ENCODE measurements around the gene PRSS2.

PRSS2 gene

DNA sequence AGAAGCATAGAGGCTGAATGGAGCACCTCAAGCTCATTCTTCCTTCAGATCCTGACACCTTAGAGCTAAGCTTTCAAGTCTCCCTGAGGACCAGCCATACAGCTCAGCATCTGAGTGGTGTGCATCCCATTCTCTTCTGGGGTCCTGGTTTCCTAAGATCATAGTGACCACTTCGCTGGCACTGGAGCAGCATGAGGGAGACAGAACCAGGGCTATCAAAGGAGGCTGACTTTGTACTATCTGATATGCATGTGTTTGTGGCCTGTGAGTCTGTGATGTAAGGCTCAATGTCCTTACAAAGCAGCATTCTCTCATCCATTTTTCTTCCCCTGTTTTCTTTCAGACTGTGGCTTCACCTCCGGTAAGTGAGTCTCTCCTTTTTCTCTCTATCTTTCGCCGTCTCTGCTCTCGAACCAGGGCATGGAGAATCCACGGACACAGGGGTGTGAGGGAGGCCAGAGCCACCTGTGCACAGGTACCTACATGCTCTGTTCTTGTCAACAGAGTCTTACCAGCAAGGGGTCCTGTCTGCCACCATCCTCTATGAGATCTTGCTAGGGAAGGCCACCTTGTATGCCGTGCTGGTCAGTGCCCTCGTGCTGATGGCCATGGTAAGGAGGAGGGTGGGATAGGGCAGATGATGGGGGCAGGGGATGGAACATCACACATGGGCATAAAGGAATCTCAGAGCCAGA, 31.0 kb downstream of the PRSS2 start:
- no peak for DNase-seq (ENCODE audit: low spot score)

DNA sequence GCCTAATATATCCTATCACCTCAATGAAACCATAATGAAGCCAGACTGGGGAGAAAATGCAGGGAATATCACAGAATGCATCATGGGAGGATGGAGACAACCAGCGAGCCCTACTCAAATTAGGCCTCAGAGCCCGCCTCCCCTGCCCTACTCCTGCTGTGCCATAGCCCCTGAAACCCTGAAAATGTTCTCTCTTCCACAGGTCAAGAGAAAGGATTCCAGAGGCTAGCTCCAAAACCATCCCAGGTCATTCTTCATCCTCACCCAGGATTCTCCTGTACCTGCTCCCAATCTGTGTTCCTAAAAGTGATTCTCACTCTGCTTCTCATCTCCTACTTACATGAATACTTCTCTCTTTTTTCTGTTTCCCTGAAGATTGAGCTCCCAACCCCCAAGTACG, 31.5 kb downstream of the PRSS2 start:
- no peak for DNase-seq (ENCODE audit: low spot score)

DNA sequence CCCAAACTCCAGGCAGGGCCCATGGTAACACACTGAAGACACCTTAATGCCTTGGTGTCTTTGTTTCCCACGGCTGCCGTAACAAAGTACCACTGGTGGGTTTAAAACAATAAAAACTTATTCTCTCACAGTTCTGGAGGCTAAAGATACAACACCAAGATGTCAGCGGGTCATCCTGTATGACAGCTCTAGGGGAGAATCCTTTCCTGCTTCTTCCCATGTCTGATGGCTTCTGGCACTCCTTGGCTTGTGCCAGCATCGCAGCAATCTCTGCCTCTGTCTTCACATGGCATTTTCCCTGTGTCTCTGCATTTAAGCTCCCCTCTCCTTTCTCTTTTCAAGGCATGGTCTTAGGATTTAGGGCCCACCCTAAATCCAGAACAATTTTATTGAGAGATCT, 33.1 kb downstream of the PRSS2 start:
- no peak for DNase-seq (ENCODE audit: low spot score)

- no peak for DNase-seq (ENCODE audit: low spot score)
Observed at GRCh38 chr7:142804728-142805207, 34.0 kb downstream of the PRSS2 start.

DNA sequence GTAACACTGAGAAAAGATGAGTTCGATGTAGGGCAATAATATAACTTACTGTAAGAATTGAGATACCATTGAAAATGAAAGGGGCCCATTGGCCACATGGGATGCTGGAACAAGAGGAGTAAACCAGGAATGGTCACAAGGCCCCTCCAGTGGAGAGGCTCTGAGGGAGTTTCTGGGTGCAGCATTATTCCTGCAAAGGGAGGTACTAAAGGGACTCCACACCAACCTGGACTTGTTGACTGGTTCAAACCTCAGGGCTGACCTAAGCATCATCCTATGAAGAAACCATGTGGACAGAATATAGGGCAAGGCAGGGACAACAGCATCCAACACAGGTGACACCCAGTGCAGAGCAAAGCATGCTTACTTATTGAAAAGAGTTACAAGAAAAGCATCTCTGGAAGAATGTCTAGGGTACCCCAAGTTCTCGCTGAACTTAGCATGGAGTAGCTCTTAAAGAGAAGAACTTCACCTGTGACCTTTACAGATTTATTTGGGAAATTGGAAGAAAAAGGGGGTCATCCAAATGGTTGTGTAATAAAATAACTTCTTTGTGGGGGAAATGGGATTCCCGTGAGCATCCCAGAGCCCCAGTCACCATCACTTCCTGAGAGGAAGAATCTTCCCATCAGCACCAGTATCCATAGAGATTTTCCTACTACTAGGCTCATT, 34.7 kb downstream of the PRSS2 start:
- no peak for DNase-seq (ENCODE audit: low spot score)

GRCh38 chr7:142806022-142806356, 35.2 kb downstream of the PRSS2 start:
- no peak for DNase-seq (ENCODE audit: low spot score)

DNA sequence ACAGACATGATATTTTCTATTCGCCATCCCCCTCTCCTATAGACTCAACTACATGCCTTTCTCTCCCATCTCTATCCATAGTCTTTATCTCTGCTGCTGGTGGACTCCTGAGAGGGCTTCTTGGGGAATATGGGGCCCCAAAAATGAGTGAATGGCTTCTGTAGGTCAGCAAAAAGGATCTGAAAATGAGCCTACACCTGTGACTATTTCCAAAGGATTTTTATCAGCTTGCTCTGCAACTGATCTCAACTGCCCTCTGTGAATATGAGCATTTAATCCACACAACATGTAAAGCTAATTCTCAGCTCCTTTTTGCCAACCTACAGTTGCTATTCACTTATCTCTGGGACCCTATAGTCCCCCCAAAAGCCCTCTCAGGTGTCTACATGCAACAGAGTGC, 36.2 kb downstream of the PRSS2 start:
- DNase-seq (ENCODE audit: low spot score): no peak

DNA sequence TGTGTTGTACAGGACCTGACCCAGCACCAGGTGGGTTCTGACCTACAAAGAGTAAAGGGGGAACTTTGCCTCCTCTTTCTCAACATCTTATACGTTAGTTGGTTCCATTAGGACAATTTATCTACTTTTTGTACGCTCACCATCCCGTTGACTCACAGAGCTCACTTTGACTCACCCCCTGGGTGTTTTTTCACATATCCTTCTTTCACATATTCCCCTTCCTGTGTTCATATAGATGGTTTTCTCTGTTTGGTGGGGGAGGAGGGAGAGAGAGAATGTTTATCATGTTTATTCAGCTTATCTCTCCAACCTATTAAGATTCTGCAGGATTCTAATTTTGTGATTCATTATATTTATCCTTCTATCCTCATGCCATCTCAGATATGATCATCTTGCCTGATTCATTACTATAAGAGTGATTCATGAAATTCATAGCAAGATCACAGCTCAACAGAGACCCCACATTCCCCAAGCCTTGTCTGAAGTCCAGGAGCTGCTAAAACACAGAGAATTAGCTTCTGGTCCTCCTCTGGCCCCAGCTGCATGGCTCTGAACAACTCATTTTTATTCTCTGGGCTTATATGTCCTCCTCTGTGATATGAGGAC, 37.2 kb downstream of the PRSS2 start:
- no peak for DNase-seq (ENCODE audit: low spot score)

DNA sequence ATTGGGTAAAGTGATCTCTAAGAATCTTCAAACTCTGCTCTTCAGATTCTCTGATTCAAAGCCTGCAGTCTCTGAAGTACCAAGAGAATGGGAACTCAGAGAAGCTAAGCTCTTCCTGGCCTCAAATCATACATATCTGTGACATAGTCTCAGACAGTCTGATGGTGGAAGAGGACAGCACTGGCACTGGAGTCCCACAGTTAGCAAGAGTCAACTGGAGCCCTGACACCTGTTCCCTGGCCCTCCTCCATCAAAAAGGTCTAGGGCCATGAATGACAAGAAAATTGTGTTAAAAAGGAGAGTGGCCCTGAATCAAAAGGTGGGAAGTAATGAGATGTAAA, 37.7 kb downstream of the PRSS2 start:
- no peak for DNase-seq (ENCODE audit: low spot score)

DNA sequence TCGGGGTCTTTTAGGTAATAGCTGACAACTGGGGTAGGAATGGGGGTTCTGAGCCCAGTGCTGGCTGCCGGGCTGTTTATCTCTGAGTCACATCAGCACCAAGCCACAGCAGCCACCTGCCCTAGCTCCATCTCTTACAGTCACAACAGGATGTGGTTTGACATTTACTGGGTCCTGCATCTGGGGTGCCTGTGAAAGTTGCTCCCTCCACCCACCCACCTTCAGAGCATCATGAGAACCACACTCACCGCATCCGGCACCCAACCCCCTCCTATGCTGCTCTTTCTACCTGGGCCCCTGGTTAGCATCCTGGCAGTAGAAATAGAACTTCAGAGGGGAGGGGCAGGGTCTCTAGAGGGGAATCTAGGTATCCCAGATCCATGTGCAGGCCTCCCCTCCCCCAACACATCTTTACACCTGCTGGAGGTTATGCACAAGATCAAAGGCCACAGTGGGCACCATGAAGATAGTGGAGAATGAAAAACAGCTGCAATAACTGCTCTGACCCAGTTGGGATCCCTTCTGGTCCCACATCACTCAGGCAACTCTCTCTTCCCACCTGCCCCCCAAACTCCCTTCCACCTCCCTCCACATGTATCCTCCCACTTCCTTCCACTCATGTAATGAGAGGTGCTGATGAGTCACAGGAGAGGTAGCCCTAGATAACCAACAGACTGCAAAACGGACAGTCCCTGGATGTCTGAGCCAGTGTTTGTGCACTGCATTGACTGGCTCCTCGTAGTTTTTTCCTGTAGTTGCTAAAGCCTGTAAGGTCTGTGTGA, 38.2 kb downstream of the PRSS2 start:
- no peak for DNase-seq (ENCODE audit: low spot score)

- no peak for DNase-seq (ENCODE audit: low spot score)
Observed at GRCh38 chr7:142809671-142810070, 38.9 kb downstream of the PRSS2 start.

GRCh38 chr7:142811154-142811737, 40.5 kb downstream of the PRSS2 start:
- peak; percentile 43 for DNase-seq (ENCODE audit: low spot score)

- no peak for DNase-seq (ENCODE audit: low spot score)
Observed at GRCh38 chr7:142812437-142813215, 41.9 kb downstream of the PRSS2 start.

DNA sequence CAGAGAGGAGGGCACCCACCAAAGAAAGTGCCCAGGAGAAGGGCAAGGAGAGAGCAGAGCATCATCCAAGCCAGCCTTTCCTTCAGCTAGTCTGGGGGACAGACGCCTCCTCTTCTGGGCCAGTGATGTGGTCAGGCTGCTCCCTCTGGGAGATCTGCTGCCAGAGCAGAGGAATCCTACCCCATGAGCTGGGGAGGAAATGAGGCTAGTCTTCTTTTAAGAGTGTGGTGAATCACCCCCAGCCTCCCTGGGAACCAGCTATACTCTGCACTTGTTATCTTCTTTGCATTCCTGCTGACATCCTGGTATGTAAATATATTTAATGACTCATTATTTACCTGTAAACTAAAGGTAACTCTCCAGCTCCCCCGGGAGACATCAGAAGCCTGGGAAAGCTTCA, 42.5 kb downstream of the PRSS2 start:
- DNase-seq (ENCODE audit: low spot score): no peak

GRCh38 chr7:142813699-142814098, 42.9 kb downstream of the PRSS2 start:
- no peak for DNase-seq (ENCODE audit: low spot score)

- DNase-seq (ENCODE audit: low spot score): no peak
Observed at GRCh38 chr7:142814451-142814850, 43.7 kb downstream of the PRSS2 start.

- DNase-seq (ENCODE audit: low spot score): no peak
Observed at GRCh38 chr7:142815134-142815533, 44.4 kb downstream of the PRSS2 start.

GRCh38 chr7:142817506-142817905, 46.7 kb downstream of the PRSS2 start:
- DNase-seq (ENCODE audit: low spot score): no peak

DNA sequence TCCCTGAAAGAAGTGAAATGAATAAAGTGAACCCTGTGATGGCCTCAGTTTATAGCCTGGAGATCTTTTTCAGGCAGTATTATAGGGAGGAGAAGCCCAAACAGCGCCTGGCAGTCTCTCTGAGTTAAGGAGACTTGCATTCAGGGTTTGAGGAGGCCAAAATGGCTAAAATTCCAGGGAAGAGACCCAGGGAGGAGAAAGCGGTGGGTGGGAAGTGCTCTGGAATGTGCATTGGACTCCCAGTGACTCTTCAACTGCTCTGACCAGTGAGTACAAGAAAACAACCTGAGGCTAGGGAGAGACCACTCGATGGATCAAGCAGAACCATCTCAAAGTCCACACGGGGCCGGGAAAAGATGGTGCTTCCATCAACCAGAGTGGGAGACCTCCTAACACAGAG, 48.8 kb downstream of the PRSS2 start:
- DNase-seq (ENCODE audit: low spot score): no peak

DNA sequence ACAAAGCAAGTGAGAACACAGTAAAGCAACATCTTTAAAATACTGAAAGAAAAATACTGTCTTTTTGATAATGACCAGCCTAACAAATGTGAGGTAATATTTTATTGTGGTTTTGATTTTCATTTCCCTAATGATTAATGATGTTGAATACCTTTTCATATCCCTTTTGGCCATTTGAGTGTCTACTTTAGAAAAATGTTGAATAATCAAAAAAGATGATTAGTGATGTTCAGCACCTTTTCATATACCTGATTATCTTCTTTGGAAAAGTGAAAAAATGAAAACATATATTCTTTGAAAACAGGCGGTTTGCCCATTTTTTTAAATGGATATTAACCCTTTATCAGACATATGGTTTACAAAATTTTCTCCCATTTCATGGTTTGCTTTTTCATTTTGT, 51.9 kb downstream of the PRSS2 start:
- DNase-seq (ENCODE audit: low spot score): no peak

Data from HuH-7.5 (cell line).